ENCODE data around the gene KRTAP10-3. TPM values are rescaled to one million over a fixed set of nuclear protein-coding genes. Genes with fewer than 3 reads are reported as not detected.
"Not testable (repeated sequence)": the region's sequence is repeated elsewhere in the genome, so short reads cannot be mapped to it uniquely, and the experiment has no call there.

Gene KRTAP10-3
- total and polyA plus RNA-seq, 9 donors, result not detected

GRCh38 chr21:44574457-44575306 is 16.1 kb upstream of the KRTAP10-3 start:
- Histone ChIP-seq H3K27me3 (no peaks in the 10 kb centered on the region), H3K4me3 (no peak overlapping the region), H3K4me1 (ENCODE audit: insufficient read depth) (no peaks in the 10 kb centered on the region), H3K9me3 (no peaks in the 10 kb centered on the region), H3K27ac (no peak overlapping the region), H3K36me3 (no peaks in the 10 kb centered on the region)
- TF ChIP-seq CTCF (IDR thresholded peaks at IDR 0.05) (no peak), EP300 (IDR thresholded peaks at IDR 0.05) (no peak), POLR2A (IDR thresholded peaks at IDR 0.05) (no peak)
- DNase-seq, result no peak
- intact Hi-C loops (cut with DNase I), result no loop called here
- WGBS, 3 donors, result 26 to 30% (median 29%) methylated on average over 20 to 21 of the region's 21 CpGs

- H3K9me3 ChIP-seq; H3K4me3 ChIP-seq; H3K27me3 ChIP-seq; H3K36me3 ChIP-seq; H3K27ac ChIP-seq; DNase-seq; intact Hi-C loops (cut with DNase I); H3K4me1 ChIP-seq (ENCODE audit: insufficient read depth): not testable (repeated sequence)
- 47 to 61% (median 47%) methylated on average over 13 to 22 of the region's 25 CpGs for WGBS, 3 donors
Measured at GRCh38 chr21:44573630-44574456, 15.2 kb upstream of the KRTAP10-3 start, which contains the start of gene KRTAP10-4. Gene KRTAP10-4, plus strand, starts transcription at chr21:44573729. Its CDS starts 30 bp downstream, at chr21:44573759.

GRCh38 chr21:44572959-44573583 is 14.5 kb upstream of the KRTAP10-3 start:
- Histone ChIP-seq H3K27me3 (no peaks in the 10 kb centered on the region), H3K4me1 (ENCODE audit: insufficient read depth) (no peaks in the 10 kb centered on the region), H3K36me3 (no peaks in the 10 kb centered on the region), H3K9me3 (no peaks in the 10 kb centered on the region), H3K27ac (no peak overlapping the region), H3K4me3 (no peak overlapping the region)
- intact Hi-C loops (cut with DNase I), result no loop called here
- 64 to 77% (median 73%) methylated on average over 15 of the region's 15 CpGs for WGBS, 3 donors
- no peak for DNase-seq
- no peak for TF ChIP-seq POLR2A (IDR thresholded peaks at IDR 0.05)
- no peak for TF ChIP-seq CTCF (IDR thresholded peaks at IDR 0.05)
- no peak for TF ChIP-seq EP300 (IDR thresholded peaks at IDR 0.05)

GRCh38 chr21:44571844-44572782 is 13.5 kb upstream of the KRTAP10-3 start:
- H3K9me3 ChIP-seq, result no peaks in the 10 kb centered on the region
- no peak for TF ChIP-seq POLR2A (IDR thresholded peaks at IDR 0.05)
- no peak for TF ChIP-seq EP300 (IDR thresholded peaks at IDR 0.05)
- no peak for TF ChIP-seq CTCF (IDR thresholded peaks at IDR 0.05)
- H3K27me3 ChIP-seq, result no peaks in the 10 kb centered on the region
- no peaks in the 10 kb centered on the region for H3K4me1 ChIP-seq (ENCODE audit: insufficient read depth)
- 88 to 92% (median 88%) methylated on average over 40 of the region's 40 CpGs for WGBS, 3 donors
- intact Hi-C loops (cut with DNase I), result no loop called here
- no peaks in the 10 kb centered on the region for H3K36me3 ChIP-seq
- no peak overlapping the region for H3K4me3 ChIP-seq
- H3K27ac ChIP-seq, result no peak overlapping the region
- DNase-seq, result no peak

Measured in ovary (tissue), 9 donors.